Panc1 (cell line): ENCODE measurements around the gene KCNB1. TPM values are rescaled to one million over a fixed set of nuclear protein-coding genes. Genes with fewer than 3 reads are reported as not detected.

Experiments used
- ATAC-seq: fragments of 200-7000 bp; cut with Tn5 transposase; 2 replicates; pipeline ENCODE4 v1.9.1; 2020; ENCODE audit warnings: mild to moderate bottlenecking, moderate library complexity
- BruUV-seq: library from RNA; stranded (reverse); fragments of 400-500 nt; replicated peaks from 2 replicates; lab custom pipeline; 2021; lab: Mats Ljungman, UMichigan
- CTCF ChIA-PET: fragments of 300-600 bp; sonication (Branson Sonifier 250); formaldehyde crosslinking; loops from one replicate; lab custom pipeline; 2022; ENCODE audit warnings: antibody characterized with exemption; lab: Charles Lee
- POLR2A ChIA-PET: fragments of 300-600 bp; sonication (Branson Sonifier 250); formaldehyde crosslinking; loops from one replicate; lab custom pipeline; 2022; ENCODE audit warnings: antibody characterized with exemption; lab: Charles Lee
- DNase-seq: peaks from one replicate; pipeline ENCODE4 v3.0.0-alpha.2; 2010; ENCODE audit warnings: low read depth, low spot score
- H3K27ac ChIP-seq: 2 replicates; pipeline ENCODE4 v1.5.1; 2011; ENCODE audit warnings: mild to moderate bottlenecking, low read length, inconsistent platforms
- H3K27me3 ChIP-seq: fragments of 200-500 bp; sonication (Bioruptor generic); 2 replicates; pipeline ENCODE4 v1.6.0; 2014; ENCODE audit warnings: low read length, inconsistent platforms; ENCODE audit not compliant: control insufficient read depth, insufficient read depth
- H3K36me3 ChIP-seq: fragments of 200-500 bp; sonication (Bioruptor generic); 2 replicates; pipeline ENCODE4 v1.5.1; 2014; ENCODE audit warnings: inconsistent platforms, mild to moderate bottlenecking, low read length, moderate library complexity; ENCODE audit not compliant: control insufficient read depth, insufficient read depth
- H3K4me1 ChIP-seq: 2 replicates; pipeline ENCODE4 v1.5.1; 2011; ENCODE audit warnings: inconsistent platforms, mild to moderate bottlenecking, low read length, moderate library complexity; ENCODE audit not compliant: control insufficient read depth, insufficient read depth
- H3K4me3 ChIP-seq, 2 experiments: 2 replicates each; pipeline ENCODE4 v1.5.1; 2011 to 2012; ENCODE audit warnings: low read depth in 2 of 2, low read length in 2 of 2, mild to moderate bottlenecking in 2 of 2, inconsistent platforms in 1 of 2, moderate library complexity in 1 of 2
- H3K9me3 ChIP-seq: fragments of 200-500 bp; sonication (Bioruptor generic); 2 replicates; pipeline ENCODE4 v1.5.1; 2014; ENCODE audit warnings: low read depth, mild to moderate bottlenecking, inconsistent platforms, low read length, moderate library complexity; ENCODE audit not compliant: control insufficient read depth, insufficient read depth
- POLR2AphosphoS5 ChIP-seq: IDR thresholded peaks from 2 replicates; pipeline ENCODE4 v1.6.1; 2012; ENCODE audit warnings: mild to moderate bottlenecking, low read depth, low read length, moderate library complexity
- SIN3A ChIP-seq: IDR thresholded peaks from 2 replicates; pipeline ENCODE4 v1.6.1; 2012; ENCODE audit warnings: low read depth, mild to moderate bottlenecking, low read length, moderate library complexity, borderline replicate concordance; ENCODE audit not compliant: insufficient read depth
- TCF7L2 ChIP-seq: IDR thresholded peaks from 2 replicates; pipeline ENCODE4 v1.6.1; 2011; ENCODE audit warnings: mild to moderate bottlenecking, low read depth, low read length, inconsistent platforms
- in situ Hi-C: cut with HindIII; loops from 2 replicates; pipeline ENCODE4 v1.10.0; 2016; ENCODE audit warnings: low sequenced_read_pairs, low pct_unique_long_range_greater_than_20kb
- intact Hi-C: fragments of 100-400 bp; cut with micrococcal nuclease; formaldehyde crosslinking; loops from one replicate; pipeline ENCODE4 v1.10.0; 2022; ENCODE audit not compliant: unreplicated experiment
- total RNA-seq: library from RNA; stranded (reverse); gene quantifications from one replicate; pipeline ENCODE4 v1.2.1, GENCODE V29; 2021; ENCODE audit not compliant: unreplicated experiment
- TF ChIP-seq, protein P1 (sequence below): fragments of 450-650 bp; IDR thresholded peaks from 2 replicates; pipeline ENCODE4 v1.5.1; 2017; ENCODE audit warnings: mild to moderate bottlenecking
- TF ChIP-seq, protein P2 (sequence below), 2 experiments: IDR thresholded peaks; 2 replicates each; pipeline ENCODE4 v1.6.1; 2011 to 2012; ENCODE audit warnings: low read depth in 2 of 2, control low read depth in 1 of 2, low read length in 1 of 2, mild to moderate bottlenecking in 1 of 2, moderate library complexity in 1 of 2; ENCODE audit not compliant: insufficient read depth in 1 of 2

KCNB1 gene
- total RNA-seq, 1 experiment from 2014 or later, result 11.1 TPM

DNA sequence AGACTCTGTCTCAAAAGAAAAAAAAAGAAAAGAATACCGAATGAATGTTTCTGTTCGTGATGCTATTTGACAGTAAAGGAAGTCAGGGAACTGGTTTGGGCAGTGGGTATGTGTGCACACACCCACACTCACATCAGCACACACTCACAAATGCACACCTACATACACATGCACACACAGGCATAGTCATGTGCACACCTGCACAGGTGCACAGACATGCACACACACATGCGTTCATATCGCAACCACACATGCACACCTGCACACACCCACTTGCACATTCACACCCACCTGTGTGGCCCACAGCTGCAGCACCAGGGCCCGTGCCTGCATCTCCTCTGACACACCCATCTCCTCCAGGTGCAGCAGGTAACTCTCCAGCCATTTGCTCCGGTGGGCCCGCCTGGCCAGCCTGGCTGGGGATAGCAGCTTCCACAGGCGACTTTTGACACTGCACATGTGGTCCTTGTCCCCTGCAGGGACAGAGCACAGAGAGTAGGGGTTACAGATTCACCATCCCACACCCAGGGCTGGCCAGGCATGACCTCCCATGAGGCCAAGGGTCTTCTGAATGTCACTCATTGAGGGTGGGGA, 41.4 kb upstream of the KCNB1 start:
- Histone ChIP-seq H3K4me1 (no peaks in the 10 kb centered on the region), H3K9me3 (no peaks in the 10 kb centered on the region), H3K27ac (no peak overlapping the region), H3K4me3 (no peak overlapping the region), H3K27me3 (no peaks in the 10 kb centered on the region), H3K36me3 (no peaks in the 10 kb centered on the region)
- POLR2A ChIA-PET, result interaction anchor here (0.6 kb wide), 1 partner anchor 204 kb away, joined by 3 read pairs; no protein-coding TSS in a partner anchor
- DNase-seq (no peak), ATAC-seq (no peak)
- intact Hi-C loops (no loop called here), in situ Hi-C loops (no loop called here)
- TF ChIP-seq TCF7L2 (no peak), SIN3A (no peak), POLR2AphosphoS5 (no peak)
- TF ChIP-seq, protein P1, sequence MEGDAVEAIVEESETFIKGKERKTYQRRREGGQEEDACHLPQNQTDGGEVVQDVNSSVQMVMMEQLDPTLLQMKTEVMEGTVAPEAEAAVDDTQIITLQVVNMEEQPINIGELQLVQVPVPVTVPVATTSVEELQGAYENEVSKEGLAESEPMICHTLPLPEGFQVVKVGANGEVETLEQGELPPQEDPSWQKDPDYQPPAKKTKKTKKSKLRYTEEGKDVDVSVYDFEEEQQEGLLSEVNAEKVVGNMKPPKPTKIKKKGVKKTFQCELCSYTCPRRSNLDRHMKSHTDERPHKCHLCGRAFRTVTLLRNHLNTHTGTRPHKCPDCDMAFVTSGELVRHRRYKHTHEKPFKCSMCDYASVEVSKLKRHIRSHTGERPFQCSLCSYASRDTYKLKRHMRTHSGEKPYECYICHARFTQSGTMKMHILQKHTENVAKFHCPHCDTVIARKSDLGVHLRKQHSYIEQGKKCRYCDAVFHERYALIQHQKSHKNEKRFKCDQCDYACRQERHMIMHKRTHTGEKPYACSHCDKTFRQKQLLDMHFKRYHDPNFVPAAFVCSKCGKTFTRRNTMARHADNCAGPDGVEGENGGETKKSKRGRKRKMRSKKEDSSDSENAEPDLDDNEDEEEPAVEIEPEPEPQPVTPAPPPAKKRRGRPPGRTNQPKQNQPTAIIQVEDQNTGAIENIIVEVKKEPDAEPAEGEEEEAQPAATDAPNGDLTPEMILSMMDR, result no peak
- TF ChIP-seq, protein P2, sequence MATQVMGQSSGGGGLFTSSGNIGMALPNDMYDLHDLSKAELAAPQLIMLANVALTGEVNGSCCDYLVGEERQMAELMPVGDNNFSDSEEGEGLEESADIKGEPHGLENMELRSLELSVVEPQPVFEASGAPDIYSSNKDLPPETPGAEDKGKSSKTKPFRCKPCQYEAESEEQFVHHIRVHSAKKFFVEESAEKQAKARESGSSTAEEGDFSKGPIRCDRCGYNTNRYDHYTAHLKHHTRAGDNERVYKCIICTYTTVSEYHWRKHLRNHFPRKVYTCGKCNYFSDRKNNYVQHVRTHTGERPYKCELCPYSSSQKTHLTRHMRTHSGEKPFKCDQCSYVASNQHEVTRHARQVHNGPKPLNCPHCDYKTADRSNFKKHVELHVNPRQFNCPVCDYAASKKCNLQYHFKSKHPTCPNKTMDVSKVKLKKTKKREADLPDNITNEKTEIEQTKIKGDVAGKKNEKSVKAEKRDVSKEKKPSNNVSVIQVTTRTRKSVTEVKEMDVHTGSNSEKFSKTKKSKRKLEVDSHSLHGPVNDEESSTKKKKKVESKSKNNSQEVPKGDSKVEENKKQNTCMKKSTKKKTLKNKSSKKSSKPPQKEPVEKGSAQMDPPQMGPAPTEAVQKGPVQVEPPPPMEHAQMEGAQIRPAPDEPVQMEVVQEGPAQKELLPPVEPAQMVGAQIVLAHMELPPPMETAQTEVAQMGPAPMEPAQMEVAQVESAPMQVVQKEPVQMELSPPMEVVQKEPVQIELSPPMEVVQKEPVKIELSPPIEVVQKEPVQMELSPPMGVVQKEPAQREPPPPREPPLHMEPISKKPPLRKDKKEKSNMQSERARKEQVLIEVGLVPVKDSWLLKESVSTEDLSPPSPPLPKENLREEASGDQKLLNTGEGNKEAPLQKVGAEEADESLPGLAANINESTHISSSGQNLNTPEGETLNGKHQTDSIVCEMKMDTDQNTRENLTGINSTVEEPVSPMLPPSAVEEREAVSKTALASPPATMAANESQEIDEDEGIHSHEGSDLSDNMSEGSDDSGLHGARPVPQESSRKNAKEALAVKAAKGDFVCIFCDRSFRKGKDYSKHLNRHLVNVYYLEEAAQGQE (IDR thresholded peaks at IDR 0.05; ENCODE audit: insufficient read depth in 1 of 2, low read depth in 2 of 2, low read length in 1 of 2), result no peak
- no TSS peak for BruUV-seq
- CTCF ChIA-PET, result no interaction called here

DNA sequence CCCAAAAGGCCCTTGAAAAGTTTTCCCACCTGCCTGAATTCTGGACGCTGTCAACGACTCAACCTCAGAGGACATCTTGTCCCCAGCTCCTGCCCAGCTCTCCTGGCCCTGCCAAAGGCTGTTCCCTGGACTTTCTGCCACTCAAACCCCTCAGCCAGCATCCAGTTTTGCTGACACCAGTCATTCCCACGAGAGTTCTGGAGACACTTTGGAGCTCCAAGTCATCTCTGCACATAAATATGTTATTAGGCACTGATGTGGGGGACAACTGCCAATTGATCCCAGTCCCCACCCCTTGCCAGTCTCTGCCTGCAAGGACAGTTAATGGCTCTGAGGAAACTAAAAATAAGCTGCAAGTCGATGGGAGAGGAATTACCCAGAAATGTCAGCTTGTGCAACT, 38.9 kb upstream of the KCNB1 start:
- in situ Hi-C loops, result no loop called here
- H3K9me3 ChIP-seq, result no peaks in the 10 kb centered on the region
- POLR2A ChIA-PET, result interaction anchor here (0.5 kb wide), 1 partner anchor 232 kb away, joined by 6 read pairs; no protein-coding TSS in a partner anchor
- H3K4me3 ChIP-seq, result no peak overlapping the region
- CTCF ChIA-PET, result no interaction called here
- intact Hi-C loops, result no loop called here
- H3K36me3 ChIP-seq, result no peaks in the 10 kb centered on the region
- H3K27me3 ChIP-seq, result no peaks in the 10 kb centered on the region
- ATAC-seq (no peak), DNase-seq (no peak)
- H3K4me1 ChIP-seq, result no peaks in the 10 kb centered on the region
- no peak for TF ChIP-seq TCF7L2
- no TSS peak for BruUV-seq
- H3K27ac ChIP-seq, result no peak overlapping the region

DNA sequence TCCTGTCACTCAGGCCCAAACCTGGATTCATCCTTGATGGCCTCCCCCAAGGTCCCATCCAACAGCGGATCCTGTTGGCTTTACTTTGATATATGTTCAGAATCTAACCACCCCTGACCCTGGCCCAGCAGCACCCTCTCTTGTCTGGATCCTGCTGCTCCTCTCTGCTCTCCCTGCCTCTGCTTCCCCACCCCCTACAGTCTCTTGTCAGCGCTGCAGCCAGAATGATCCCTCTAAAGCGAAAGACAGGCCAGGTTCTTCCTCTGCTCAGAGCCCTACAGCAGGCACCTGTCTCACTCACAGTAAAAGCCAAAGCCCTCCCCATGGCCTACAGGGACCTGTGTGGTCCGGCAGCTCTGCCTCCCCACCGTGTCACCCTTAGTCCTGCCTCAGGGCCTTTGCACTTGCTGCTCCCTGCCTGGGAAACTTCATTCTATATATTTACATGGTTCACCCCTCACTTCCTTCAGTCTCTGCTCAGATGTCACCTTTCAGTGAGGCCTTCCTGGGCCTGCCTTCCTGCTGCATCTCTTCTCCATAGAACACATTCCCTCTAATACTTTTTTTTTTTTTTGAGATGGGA, 37.4 kb upstream of the KCNB1 start:
- Histone ChIP-seq H3K4me3 (no peak overlapping the region), H3K27ac (no peak overlapping the region), H3K4me1 (no peaks in the 10 kb centered on the region), H3K36me3 (no peaks in the 10 kb centered on the region), H3K9me3 (no peaks in the 10 kb centered on the region), H3K27me3 (0 out of 2 replicates have a peak, but pooled peaks cover 2% of the 10 kb centered on the region)
- BruUV-seq, result no TSS peak
- POLR2A ChIA-PET, result no interaction called here
- TF ChIP-seq TCF7L2, result no peak
- TF ChIP-seq, protein P1, result no peak
- TF ChIP-seq, protein P2 (IDR thresholded peaks at IDR 0.05; ENCODE audit: insufficient read depth in 1 of 2, low read depth in 2 of 2, low read length in 1 of 2), result no peak
- TF ChIP-seq SIN3A, result no peak
- TF ChIP-seq POLR2AphosphoS5, result no peak
- in situ Hi-C loops, result no loop called here
- intact Hi-C loops, result no loop called here
- CTCF ChIA-PET, result no interaction called here
- DNase-seq (no peak), ATAC-seq (peak; percentile 70)
